GM21360 (cell line): ENCODE results near the gene ZFYVE28.
"Not testable (repeated sequence)": the region's sequence is repeated elsewhere in the genome, so short reads cannot be mapped to it uniquely, and the experiment has no call there.

Source experiments
- ATAC-seq: cut with Tn5 transposase; IDR thresholded peaks from one replicate; pipeline ENCODE4 v1.9.1; 2021; ENCODE audit warnings: mild to moderate bottlenecking, moderate library complexity; ENCODE audit not compliant: unreplicated experiment

ZFYVE28 gene

GRCh38 chr4:2393353-2394270, 24.8 kb downstream of the ZFYVE28 start:
- no peak for ATAC-seq

DNA sequence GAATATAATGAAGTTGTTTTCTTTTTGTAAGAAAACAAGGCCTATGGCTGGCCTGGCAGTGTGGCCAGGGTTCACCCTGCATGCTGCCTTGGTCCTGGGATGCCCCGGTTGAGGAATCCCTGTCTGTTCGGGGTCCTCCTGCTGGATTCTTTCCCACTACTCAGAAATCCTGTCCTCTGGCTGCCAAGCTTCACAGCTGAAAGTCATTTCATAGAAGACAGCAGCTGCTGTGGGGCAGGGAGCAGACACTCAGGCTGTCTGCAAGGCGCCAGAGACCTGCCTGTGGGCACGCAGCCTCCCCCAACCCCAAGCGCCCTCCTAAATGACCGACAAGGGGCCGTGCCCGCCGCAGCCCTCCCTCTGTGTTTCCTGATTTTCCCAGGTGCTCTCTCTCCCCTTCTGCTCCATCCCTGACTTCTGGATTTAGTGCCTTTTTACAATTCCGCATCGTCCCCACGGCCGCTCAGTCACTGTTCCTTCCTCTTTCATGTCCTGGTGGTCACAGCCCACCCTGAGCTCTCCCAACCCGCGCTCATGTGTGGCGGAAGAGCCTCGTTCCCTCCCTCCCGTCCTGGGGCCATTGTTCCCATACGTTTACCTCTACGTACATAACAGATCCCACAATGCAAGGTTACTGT, 27.5 kb downstream of the ZFYVE28 start:
- ATAC-seq, result no peak

- ATAC-seq, result no peak
These were observed 28.3 kb downstream of the ZFYVE28 start for GRCh38 chr4:2390146-2390545.

- ATAC-seq, result no peak
These were observed 28.8 kb downstream of the ZFYVE28 start for GRCh38 chr4:2389691-2390090.

GRCh38 chr4:2388429-2389182, 29.8 kb downstream of the ZFYVE28 start:
- no peak for ATAC-seq

DNA sequence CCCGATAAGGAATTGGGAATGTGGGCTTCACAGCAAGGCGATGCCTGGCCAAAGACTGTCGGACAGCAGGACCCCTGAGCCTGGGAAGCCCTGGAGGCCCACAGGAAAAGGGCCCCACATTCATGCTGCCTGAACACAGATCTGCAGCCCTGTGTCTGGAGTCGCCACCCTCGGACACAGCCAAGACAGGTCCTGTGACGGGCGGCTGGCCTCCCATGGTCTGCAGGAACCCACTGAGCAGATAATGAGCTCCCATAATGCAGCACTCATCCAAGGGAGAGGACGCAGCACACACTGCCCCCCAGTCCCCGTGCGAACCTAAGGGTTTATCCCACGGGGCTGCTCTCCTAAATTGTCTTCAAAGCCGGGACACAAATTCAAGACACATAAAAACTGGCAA, 30.6 kb downstream of the ZFYVE28 start:
- ATAC-seq, result no peak

- no peak for ATAC-seq
These were observed 31.2 kb downstream of the ZFYVE28 start for GRCh38 chr4:2387218-2387617.

DNA sequence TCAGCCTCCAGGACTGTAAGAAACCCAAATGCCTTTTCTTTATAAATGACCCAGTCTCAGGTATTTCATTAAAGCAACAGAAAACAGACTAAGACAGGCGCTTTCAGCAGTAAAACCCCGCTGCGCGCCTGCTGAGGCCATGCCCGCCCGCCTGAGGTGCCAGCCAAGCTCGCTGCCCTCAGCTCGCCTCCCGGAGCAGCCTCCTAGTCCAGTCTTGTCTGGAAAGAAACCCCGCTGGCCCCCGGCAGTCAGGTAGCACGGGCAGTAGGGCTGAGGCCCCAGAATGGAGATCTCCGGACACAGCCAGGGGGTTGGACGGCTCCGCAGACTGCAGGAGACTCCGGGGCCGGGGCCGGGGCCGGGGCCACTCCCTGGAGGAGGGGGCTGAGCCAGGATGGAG, 31.7 kb downstream of the ZFYVE28 start:
- no peak for ATAC-seq

DNA sequence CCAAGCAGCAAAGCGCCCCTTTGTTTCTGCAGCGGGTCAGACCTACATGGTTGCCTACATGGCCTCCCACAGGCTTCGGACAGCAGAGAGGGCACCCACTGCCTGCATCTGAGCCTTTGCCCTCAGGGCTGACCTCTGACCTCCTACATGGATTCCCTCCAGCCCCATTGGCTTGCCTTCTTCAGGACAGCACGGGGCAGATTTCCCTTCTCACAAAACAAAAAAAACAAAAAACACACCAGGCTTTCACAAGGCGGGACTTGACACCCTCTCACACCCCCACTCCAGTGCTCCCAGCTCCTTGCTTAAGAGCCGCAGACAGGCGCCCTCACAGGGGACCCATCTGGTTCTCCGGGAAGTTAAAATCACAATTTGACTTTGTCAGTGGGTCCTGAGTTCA, 32.9 kb downstream of the ZFYVE28 start:
- no peak for ATAC-seq

GRCh38 chr4:2384245-2384644, 34.2 kb downstream of the ZFYVE28 start:
- ATAC-seq, result no peak

GRCh38 chr4:2383760-2384159, 34.7 kb downstream of the ZFYVE28 start:
- no peak for ATAC-seq

DNA sequence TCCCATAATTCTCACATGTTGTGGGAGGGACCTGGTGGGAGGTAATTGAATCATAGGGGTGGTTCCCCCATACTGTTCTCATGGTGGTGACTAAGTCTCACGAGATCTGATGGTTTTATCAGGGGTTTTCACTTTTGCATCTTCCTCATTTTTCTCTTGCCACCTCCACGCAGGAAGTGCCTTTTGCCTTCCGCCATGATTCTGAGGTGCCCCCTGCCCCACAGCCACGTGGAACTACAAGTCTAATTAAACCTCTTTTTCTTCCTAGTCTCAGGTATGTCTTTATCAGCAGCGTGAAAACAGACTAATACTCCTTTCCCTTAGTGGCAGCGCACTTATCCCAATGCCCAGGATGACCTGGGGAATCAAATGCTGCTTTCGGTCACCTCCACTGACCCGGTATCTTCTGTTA, 35.2 kb downstream of the ZFYVE28 start:
- ATAC-seq, result not testable (repeated sequence)

DNA sequence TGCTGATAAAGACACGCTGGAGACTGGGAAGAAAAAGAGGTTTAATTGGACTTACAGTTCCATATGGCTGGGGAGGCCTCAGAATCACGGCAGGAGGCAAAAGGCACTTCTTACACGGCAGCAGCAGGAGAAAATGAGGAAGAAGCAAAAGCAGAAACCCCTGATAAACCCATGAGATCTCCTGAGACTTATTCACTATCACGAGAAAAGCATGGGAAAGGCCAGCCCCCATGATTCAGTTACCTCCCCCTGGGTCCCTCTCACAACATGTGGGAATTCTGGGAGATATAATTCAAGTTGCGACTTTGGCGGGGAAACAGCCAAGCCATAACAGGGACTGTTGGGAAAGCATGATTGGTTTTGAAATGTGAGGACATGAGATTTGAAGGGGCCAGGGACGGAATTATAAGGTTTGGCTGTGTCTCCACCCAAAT, 35.7 kb downstream of the ZFYVE28 start:
- ATAC-seq, result not testable (repeated sequence)

- ATAC-seq, result not testable (repeated sequence)
These were observed 37.9 kb downstream of the ZFYVE28 start for GRCh38 chr4:2380589-2380988.

DNA sequence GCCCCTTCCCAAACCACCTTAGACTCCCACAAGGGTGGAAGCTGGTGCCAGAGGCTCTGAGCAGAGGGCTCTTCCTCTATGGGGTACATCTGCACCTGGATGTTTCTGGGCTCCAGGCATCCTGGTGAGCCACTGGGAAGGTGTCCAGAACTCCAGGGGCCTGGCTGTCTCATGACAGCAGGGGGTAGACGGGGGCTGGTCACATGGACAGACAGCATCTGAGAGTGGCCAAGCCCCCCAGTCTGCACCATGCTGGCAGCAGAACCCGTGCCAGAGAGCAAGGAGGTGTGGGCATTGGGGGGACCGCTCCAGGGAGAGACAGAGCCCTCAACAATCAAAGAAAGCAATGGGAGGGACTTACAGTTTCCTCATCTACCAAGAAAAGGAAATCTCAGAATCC, 39.5 kb downstream of the ZFYVE28 start:
- ATAC-seq, result no peak

DNA sequence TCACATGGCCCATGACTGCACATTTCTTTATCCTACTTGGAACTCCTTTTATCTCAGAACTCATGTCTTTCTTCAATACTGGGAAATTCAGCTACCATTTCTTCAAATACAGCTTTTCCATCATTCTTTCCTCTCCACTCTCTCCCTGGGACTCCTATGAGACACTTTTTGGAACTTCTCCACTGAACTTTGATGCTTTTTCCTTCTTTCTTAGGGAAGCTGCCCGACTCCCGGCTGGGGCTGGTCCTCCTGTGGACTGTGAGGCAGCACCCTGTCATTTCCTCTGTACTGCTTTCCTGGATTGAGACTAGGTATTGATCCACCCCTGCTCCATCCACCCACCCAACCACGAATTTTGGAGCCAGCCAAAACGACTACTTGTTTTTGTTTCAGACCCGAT, 40.0 kb downstream of the ZFYVE28 start:
- ATAC-seq, result no peak

DNA sequence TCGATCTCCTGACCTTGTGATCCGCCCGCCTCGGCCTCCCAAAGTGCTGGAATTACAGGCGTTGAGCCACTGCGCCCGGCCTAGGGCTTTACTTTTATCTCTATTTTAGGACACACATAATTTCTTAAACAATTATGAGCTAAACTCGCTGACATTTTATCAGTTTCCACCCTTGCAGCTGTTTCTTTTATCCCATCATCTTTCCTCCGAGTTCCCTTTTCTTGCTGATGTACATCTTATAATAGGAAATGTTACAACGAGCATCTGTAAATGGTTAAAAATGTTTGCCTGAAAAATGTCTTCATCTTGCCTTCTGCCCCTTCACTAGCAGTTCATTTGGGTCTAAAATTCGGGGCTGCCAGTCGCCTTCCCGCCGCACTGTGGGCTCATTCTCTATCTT, 41.2 kb downstream of the ZFYVE28 start:
- no peak for ATAC-seq

DNA sequence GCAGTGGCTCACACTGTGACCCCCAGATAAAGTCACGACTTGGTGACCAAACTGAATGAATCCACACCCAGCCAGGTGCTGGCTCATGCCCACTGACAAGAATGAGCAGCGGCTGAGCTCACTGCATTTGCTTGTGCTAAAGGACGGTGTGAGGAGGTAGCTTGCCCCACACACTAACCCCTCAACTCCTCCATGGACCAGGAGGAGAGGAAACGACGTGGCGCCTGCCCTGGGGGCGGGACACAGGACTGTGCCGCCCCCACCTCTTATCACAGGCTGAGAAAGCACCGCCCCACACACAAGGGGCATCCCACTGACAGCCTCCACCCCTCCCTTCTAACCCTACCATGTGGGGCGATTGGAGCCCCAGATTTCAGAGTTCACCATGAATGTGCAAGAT, 43.0 kb downstream of the ZFYVE28 start:
- ATAC-seq, result no peak

DNA sequence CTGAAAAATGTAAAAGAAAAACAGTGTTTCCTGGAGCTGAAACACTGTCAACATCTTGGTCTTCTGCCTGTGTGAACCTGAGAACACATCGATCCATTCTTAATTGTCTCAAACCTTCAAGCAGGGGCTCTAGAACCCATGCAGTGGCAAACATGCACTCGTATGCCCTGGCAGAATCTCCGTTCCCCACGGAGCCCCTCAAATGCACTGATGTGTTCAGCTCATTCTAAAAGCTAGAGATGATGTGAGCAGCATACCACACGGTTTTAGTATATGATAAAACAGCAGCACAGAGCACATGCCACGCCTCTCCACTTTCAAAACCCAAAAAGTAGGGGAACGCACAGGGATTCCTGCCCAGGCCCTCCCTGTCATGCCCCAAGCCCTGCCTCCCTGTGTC, 44.9 kb downstream of the ZFYVE28 start:
- no peak for ATAC-seq

GRCh38 chr4:2372488-2373030, 45.9 kb downstream of the ZFYVE28 start:
- ATAC-seq, result no peak

GRCh38 chr4:2371765-2372487, 46.5 kb downstream of the ZFYVE28 start:
- ATAC-seq, result no peak
